Muscle of leg (tissue), 11 donors: ENCODE data around the gene NRAP. TPM values are rescaled to one million over a fixed set of nuclear protein-coding genes. Genes with fewer than 3 reads are reported as not detected.

ENCODE experiments used
- DNase-seq: peaks from one replicate; pipeline ENCODE4 v3.0.0; 2013
- H3K27ac ChIP-seq: one replicate; pipeline ENCODE4 v1.5.1; 2013; ENCODE audit warnings: mild to moderate bottlenecking, low read length, control low read depth
- H3K27me3 ChIP-seq: one replicate; pipeline ENCODE4 v1.6.1; 2013; ENCODE audit warnings: low read length; ENCODE audit not compliant: control insufficient read depth, insufficient read depth
- H3K36me3 ChIP-seq: one replicate; pipeline ENCODE4 v1.6.1; 2013; ENCODE audit warnings: low read length; ENCODE audit not compliant: control insufficient read depth, insufficient read depth
- H3K4me1 ChIP-seq: one replicate; pipeline ENCODE4 v1.6.1; 2013; ENCODE audit warnings: low read length; ENCODE audit not compliant: control insufficient read depth, insufficient read depth
- H3K4me3 ChIP-seq: one replicate; pipeline ENCODE4 v1.5.1; 2013; ENCODE audit warnings: low read length, control low read depth
- H3K9me3 ChIP-seq: replicated peaks from 2 replicates; pipeline ENCODE4 v1.6.1; 2013; ENCODE audit warnings: low read depth, low read length; ENCODE audit not compliant: control insufficient read depth
- WGBS: methylation state at CpG from one replicate; pipeline ENCODE4 v1.1.5; 2013; ENCODE audit warnings: missing lambda C conversion rate; ENCODE audit not compliant: insufficient coverage; 5-methylcytosine and 5-hydroxymethylcytosine counted together
- polyA plus RNA-seq, 8 donors: library from polyadenylated mRNA; unstranded; fragments of 120-200 nt; gene quantifications; one replicate each; pipeline versions ENCODE4 v1.2.1 to v1.2.3, GENCODE V29; 2013; ENCODE audit warnings: inconsistent platforms in 1 of 8, low replicate concordance in 1 of 8; ENCODE audit not compliant: insufficient read length in 8 of 8, insufficient read depth in 1 of 8
- total RNA-seq: library from RNA; stranded (reverse); fragments of 120-200 nt; gene quantifications from one replicate; pipeline ENCODE4 v1.2.4, GENCODE V29; 2013

Gene NRAP
- total and polyA plus RNA-seq, 9 donors = 2.6 to 17.5 (median 7.2) TPM

DNA sequence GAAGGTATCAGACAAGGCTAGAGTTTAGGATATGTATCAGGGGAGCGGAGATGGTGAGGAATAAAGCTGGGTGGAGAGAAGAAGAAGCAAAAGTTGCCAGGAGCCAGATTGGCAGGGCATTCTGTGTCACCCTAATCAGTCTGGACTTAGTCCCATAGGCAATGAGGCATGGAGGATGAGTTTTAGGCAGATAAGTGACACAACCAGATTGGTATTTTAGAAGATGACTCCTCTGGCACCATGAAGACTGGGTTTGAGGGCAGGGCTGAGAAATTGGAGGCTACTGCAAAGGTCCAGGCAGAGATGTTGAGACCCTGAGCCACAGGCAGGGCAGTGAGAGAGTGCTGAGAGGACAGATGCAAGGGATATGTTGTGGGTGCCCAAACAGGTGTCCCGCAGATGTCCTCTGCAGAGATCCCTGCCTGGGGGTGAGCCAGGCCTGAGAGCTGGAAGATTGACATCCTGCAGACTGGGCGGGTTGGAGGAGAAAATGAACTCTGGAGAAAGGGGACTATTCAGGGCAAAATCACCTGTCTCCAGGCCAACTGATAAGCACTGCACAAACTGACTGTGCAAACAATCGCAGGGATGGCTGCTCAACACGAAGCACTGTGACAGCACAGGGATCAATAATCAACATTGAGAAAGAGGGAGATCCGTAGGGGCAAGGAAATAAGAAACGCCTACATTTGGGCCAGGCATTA lies 122.8 kb downstream of the NRAP start:
- WGBS = 90% methylated on average over 2 of the region's 7 CpGs
- H3K4me1 ChIP-seq = peaks cover 37% of the 10 kb centered on the region
- peak overlapping the region; percentile 59 for H3K27ac ChIP-seq
- H3K9me3 ChIP-seq = no peaks in the 10 kb centered on the region
- no peak overlapping the region for H3K4me3 ChIP-seq
- DNase-seq = no peak
- H3K27me3 ChIP-seq = no peaks in the 10 kb centered on the region
- H3K36me3 ChIP-seq = no peaks in the 10 kb centered on the region

DNA sequence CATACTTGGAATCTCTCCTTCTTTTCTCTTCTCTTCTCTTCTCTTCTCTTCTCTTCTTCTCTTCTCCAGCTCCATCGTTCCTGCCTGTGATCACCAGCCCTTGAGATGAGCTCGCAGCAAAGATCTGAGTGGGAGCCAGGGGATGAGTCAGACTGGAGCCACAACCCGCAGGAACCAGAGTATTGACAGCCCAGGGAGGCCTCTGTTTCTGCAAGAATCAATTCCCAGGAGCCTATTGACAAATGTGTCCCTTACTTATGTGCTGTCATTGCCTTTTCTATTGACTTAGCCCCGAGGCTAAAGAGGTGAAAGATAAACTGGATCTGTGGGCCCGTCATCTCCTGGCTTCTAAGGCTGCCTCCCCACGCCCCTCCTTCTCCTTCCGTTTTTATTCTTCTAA lies 124.1 kb downstream of the NRAP start:
- Histone ChIP-seq H3K4me1 (peaks cover 37% of the 10 kb centered on the region), H3K36me3 (no peaks in the 10 kb centered on the region), H3K9me3 (no peaks in the 10 kb centered on the region), H3K27ac (no peak overlapping the region), H3K27me3 (no peaks in the 10 kb centered on the region), H3K4me3 (no peak overlapping the region)
- peak; percentile 56 for DNase-seq
- 62% methylated on average over 6 of the region's 7 CpGs for WGBS

Other genes starting within 250 kb of the NRAP start
- 0.04 TPM for gene HABP2, start 111.0 kb downstream of the NRAP start, total RNA-seq
- 1 to 10 TPM in 1 of 8 donors, under 1 TPM in 5, not detected in 2; 0.05 to 1.1 (median 0.27) TPM for gene HABP2, start 111.0 kb downstream of the NRAP start, polyA plus RNA-seq
- gene CASP7, start 15.9 kb upstream of the NRAP start, total RNA-seq = 14.9 TPM
- gene CASP7, start 15.9 kb upstream of the NRAP start, polyA plus RNA-seq = 10 to 100 TPM; 11.3 to 22.0 (median 15.9) TPM
- 0.04 TPM for gene PLEKHS1, start 87.6 kb upstream of the NRAP start, total RNA-seq
- 1 to 10 TPM in 2 of 8 donors, under 1 TPM in 4, not detected in 2; 0.02 to 2.2 (median 0.35) TPM for gene PLEKHS1, start 87.6 kb upstream of the NRAP start, polyA plus RNA-seq
- 6.6 TPM for gene DCLRE1A, start 190.0 kb upstream of the NRAP start, total RNA-seq
- 1 to 10 TPM; 4.4 to 5.7 (median 5.4) TPM for gene DCLRE1A, start 190.0 kb upstream of the NRAP start, polyA plus RNA-seq
- gene NHLRC2, start 190.6 kb upstream of the NRAP start, total RNA-seq = 14.2 TPM
- 10 to 100 TPM in 5 of 8 donors, 1 to 10 TPM in 3; 7.8 to 16.3 (median 11.5) TPM for gene NHLRC2, start 190.6 kb upstream of the NRAP start, polyA plus RNA-seq